SK-N-SH treated with all-trans-retinoic acid at 6 μM for 48 hours (cell line): ENCODE data around the gene CPOX.

Experiments used
- BACH2 ChIP-seq: fragments of 250-450 bp; sonication (Bioruptor Pico); IDR thresholded peaks from 2 replicates; pipeline ENCODE4 v1.9.0; 2021; ENCODE audit warnings: mild to moderate bottlenecking, borderline replicate concordance
- CSDC2 ChIP-seq: fragments of 250-450 bp; sonication (Bioruptor Pico); IDR thresholded peaks from 2 replicates; pipeline ENCODE4 v1.5.0; 2020; ENCODE audit warnings: mild to moderate bottlenecking, moderate library complexity
- GLIS3 ChIP-seq: fragments of 250-450 bp; sonication (Bioruptor Pico); IDR thresholded peaks from 2 replicates; pipeline ENCODE4 v1.5.0; 2020; ENCODE audit warnings: mild to moderate bottlenecking, moderate library complexity
- ZC3H10 ChIP-seq: fragments of 250-450 bp; sonication (Bioruptor Pico); IDR thresholded peaks from 2 replicates; pipeline ENCODE4 v1.5.1; 2021; ENCODE audit warnings: mild to moderate bottlenecking, moderate library complexity
- ZNF8 ChIP-seq: fragments of 450-650 bp; formaldehyde crosslinking; IDR thresholded peaks from 2 replicates; pipeline ENCODE4 v1.5.0; 2020; ENCODE audit warnings: mild to moderate bottlenecking, moderate library complexity
- TF ChIP-seq, protein P1 (sequence below): fragments of 250-450 bp; sonication (Bioruptor Pico); IDR thresholded peaks from 2 replicates; pipeline ENCODE4 v1.5.1; 2020; ENCODE audit warnings: low read depth, mild to moderate bottlenecking, moderate library complexity

DNA sequence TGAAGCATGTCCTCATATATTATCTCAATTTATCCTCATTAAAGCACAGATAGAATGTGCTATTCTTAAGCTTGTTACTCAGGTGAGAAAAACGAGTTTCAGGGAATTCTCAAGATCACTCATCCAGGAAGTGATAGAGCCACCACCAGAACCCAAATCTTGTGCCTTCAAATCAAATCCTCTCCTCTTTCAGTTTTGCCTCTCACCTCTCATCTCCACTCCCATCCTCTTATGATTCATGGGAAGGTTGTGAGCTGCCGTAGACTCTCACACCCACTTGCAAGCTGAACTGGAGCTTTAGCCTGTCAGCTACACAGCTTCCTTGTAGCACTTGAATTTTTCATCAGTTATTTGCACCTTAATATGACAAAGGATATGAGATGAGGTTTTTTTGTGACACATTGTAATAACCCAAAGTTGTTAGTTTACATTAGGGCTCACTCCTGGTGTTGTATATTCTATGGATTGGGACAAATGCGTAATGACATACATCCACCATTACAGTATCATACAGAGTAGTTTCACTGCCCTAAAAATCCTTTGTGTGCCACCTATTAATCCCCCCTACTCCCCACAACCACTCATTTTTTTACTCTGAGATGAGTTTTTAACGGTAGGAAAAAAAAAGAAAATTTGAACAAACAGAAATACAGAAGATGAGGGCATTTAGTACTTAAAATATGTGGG, 35.9 kb downstream of the CPOX start:
- no peak for TF ChIP-seq ZC3H10 (CRISPR knock-in tag)
- TF ChIP-seq ZNF8: no peak
- TF ChIP-seq BACH2: no peak
- no peak for TF ChIP-seq GLIS3 (CRISPR knock-in tag)
- no peak for TF ChIP-seq CSDC2 (CRISPR knock-in tag)
- TF ChIP-seq, protein P1, sequence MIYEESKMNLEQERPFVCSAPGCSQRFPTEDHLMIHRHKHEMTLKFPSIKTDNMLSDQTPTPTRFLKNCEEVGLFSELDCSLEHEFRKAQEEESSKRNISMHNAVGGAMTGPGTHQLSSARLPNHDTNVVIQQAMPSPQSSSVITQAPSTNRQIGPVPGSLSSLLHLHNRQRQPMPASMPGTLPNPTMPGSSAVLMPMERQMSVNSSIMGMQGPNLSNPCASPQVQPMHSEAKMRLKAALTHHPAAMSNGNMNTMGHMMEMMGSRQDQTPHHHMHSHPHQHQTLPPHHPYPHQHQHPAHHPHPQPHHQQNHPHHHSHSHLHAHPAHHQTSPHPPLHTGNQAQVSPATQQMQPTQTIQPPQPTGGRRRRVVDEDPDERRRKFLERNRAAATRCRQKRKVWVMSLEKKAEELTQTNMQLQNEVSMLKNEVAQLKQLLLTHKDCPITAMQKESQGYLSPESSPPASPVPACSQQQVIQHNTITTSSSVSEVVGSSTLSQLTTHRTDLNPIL (CRISPR knock-in tag): no peak
